MCF 10A (cell line): ENCODE results near the gene CD300LB. TPM values are rescaled to one million over a fixed set of nuclear protein-coding genes. Genes with fewer than 3 reads are reported as not detected.

Source experiments
- BruUV-seq: library from RNA; stranded (reverse); fragments of 400-500 nt; replicated peaks from 2 replicates; lab custom pipeline; 2021; lab: Mats Ljungman, UMichigan
- CTCF ChIA-PET: fragments of 300-600 bp; sonication (Branson Sonifier 250); formaldehyde crosslinking; extraction: SDS; loops from one replicate; lab custom pipeline; 2021; ENCODE audit warnings: antibody characterized with exemption, inconsistent platforms; lab: Yijun Ruan, JAX
- POLR2A ChIA-PET: fragments of 300-600, 350-650 bp; sonication (Branson Sonifier 250); formaldehyde crosslinking; extraction: SDS; loops from one replicate; lab custom pipeline; 2020; ENCODE audit warnings: antibody characterized with exemption, inconsistent platforms; lab: Yijun Ruan, JAX
- DNase-seq: peaks from one replicate; pipeline ENCODE4 v3.0.0-alpha.2; 2018; ENCODE audit not compliant: unreplicated experiment
- H3K27ac Mint-ChIP-seq: one replicate; pipeline ENCODE4 v1.8.0; 2022; ENCODE audit warnings: mild to moderate bottlenecking, low read depth, mixed read lengths; ENCODE audit not compliant: unreplicated experiment
- H3K27me3 Mint-ChIP-seq: one replicate; pipeline ENCODE4 v1.8.0; 2022; ENCODE audit warnings: mixed read lengths; ENCODE audit not compliant: insufficient read depth, unreplicated experiment
- H3K36me3 Mint-ChIP-seq: one replicate; pipeline ENCODE4 v1.8.0; 2022; ENCODE audit warnings: mild to moderate bottlenecking, moderate library complexity, mixed read lengths; ENCODE audit not compliant: insufficient read depth, unreplicated experiment
- H3K4me1 Mint-ChIP-seq: one replicate; pipeline ENCODE4 v1.8.0; 2022; ENCODE audit warnings: mixed read lengths; ENCODE audit not compliant: insufficient read depth, unreplicated experiment
- H3K4me3 Mint-ChIP-seq: one replicate; pipeline ENCODE4 v1.8.0; 2022; ENCODE audit warnings: mild to moderate bottlenecking, moderate library complexity, mixed read lengths; ENCODE audit not compliant: unreplicated experiment
- H3K9me3 Mint-ChIP-seq: one replicate; pipeline ENCODE4 v1.8.0; 2022; ENCODE audit warnings: mixed read lengths; ENCODE audit not compliant: unreplicated experiment
- CTCF ChIP-seq: fragments of 200-600 bp; IDR thresholded peaks from one replicate; pipeline ENCODE4 v1.8.0; 2022; ENCODE audit warnings: antibody characterized with exemption, mild to moderate bottlenecking; ENCODE audit not compliant: unreplicated experiment
- intact Hi-C: fragments of 100-400 bp; cut with micrococcal nuclease; formaldehyde crosslinking; loops from 2 replicates; pipeline ENCODE4 v1.14.1; 2022
- total RNA-seq: library from RNA; stranded (reverse); gene quantifications from 2 replicates; pipeline ENCODE4 v1.2.3, GENCODE V29; 2022

The CD300LB gene
- total RNA-seq, 1 experiment from 2014 or later, result not detected

- ChIA-PET CTCF (interaction anchor here (0.7 to 2.1 kb wide), 6 partner anchors 11 to 54 kb away, joined by 3 to 8 read pairs (median 4); no protein-coding TSS in a partner anchor), POLR2A (interaction anchor here (0.8 to 2.1 kb wide), 4 partner anchors 18 to 79 kb away, joined by 3 to 14 read pairs (median 4); no protein-coding TSS in a partner anchor)
- DNase-seq, result peak; percentile 66
- Mint-ChIP-seq H3K27ac (no peak overlapping the region), H3K27me3 (no peaks in the 10 kb centered on the region), H3K4me1 (peaks cover 26% of the 10 kb centered on the region), H3K36me3 (no peaks in the 10 kb centered on the region), H3K9me3 (no peaks in the 10 kb centered on the region), H3K4me3 (no peak overlapping the region)
- TF ChIP-seq CTCF, result no peak
- no TSS peak for BruUV-seq
- intact Hi-C loops, result no loop called here
Measured at GRCh38 chr17:74552037-74552436, 20.8 kb upstream of the CD300LB start.

- Mint-ChIP-seq H3K27ac (peak overlapping the region; percentile 36), H3K27me3 (no peaks in the 10 kb centered on the region), H3K4me3 (no peak overlapping the region), H3K4me1 (peaks cover 26% of the 10 kb centered on the region), H3K9me3 (no peaks in the 10 kb centered on the region), H3K36me3 (no peaks in the 10 kb centered on the region)
- ChIA-PET CTCF (no interaction called here), POLR2A (no interaction called here)
- no TSS peak for BruUV-seq
- DNase-seq, result no peak
- intact Hi-C loops, result no loop called here
- TF ChIP-seq CTCF, result no peak
Measured at GRCh38 chr17:74550602-74551001, 19.3 kb upstream of the CD300LB start.

GRCh38 chr17:74549343-74549742, 18.1 kb upstream of the CD300LB start:
- ChIA-PET CTCF (interaction anchor here (0.6 kb wide), 1 partner anchor 42 kb away, joined by 3 read pairs; no protein-coding TSS in a partner anchor), POLR2A (no interaction called here)
- peaks cover 28% of the 10 kb centered on the region for H3K4me1 Mint-ChIP-seq
- no peak for DNase-seq
- BruUV-seq, result no TSS peak
- H3K27me3 Mint-ChIP-seq, result no peaks in the 10 kb centered on the region
- no peaks in the 10 kb centered on the region for H3K9me3 Mint-ChIP-seq
- no peaks in the 10 kb centered on the region for H3K36me3 Mint-ChIP-seq
- intact Hi-C loops, result no loop called here
- TF ChIP-seq CTCF, result no peak
- H3K4me3 Mint-ChIP-seq, result no peak overlapping the region
- no peak overlapping the region for H3K27ac Mint-ChIP-seq

- no peaks in the 10 kb centered on the region for H3K36me3 Mint-ChIP-seq
- intact Hi-C loops, result no loop called here
- no peaks in the 10 kb centered on the region for H3K9me3 Mint-ChIP-seq
- no peak for TF ChIP-seq CTCF
- POLR2A ChIA-PET, result interaction anchor here (1.0 kb wide), 1 partner anchor 23 kb away, joined by 3 read pairs; no protein-coding TSS in a partner anchor
- H3K4me3 Mint-ChIP-seq, result no peak overlapping the region
- no TSS peak for BruUV-seq
- DNase-seq, result no peak
- CTCF ChIA-PET, result interaction anchor here (0.7 kb wide), 1 partner anchor 51 kb away, joined by 4 read pairs; no protein-coding TSS in a partner anchor
- H3K27ac Mint-ChIP-seq, result no peak overlapping the region
- peaks cover 30% of the 10 kb centered on the region for H3K4me1 Mint-ChIP-seq
- no peaks in the 10 kb centered on the region for H3K27me3 Mint-ChIP-seq
Measured at GRCh38 chr17:74547736-74548135, 16.5 kb upstream of the CD300LB start.
